HFFc6 (cell line): ENCODE measurements around the gene GPR55. TPM values are rescaled to one million over a fixed set of nuclear protein-coding genes. Genes with fewer than 3 reads are reported as not detected.

Source experiments
- DNase-seq: peaks from one replicate; pipeline ENCODE4 v3.0.0-alpha.2; 2018
- H3K27ac Mint-ChIP-seq: 2 replicates; pipeline ENCODE4 v1.8.0; 2020; ENCODE audit warnings: mild to moderate bottlenecking, mixed read lengths
- H3K27me3 Mint-ChIP-seq: 2 replicates; pipeline ENCODE4 v1.8.0; 2021; ENCODE audit warnings: mild to moderate bottlenecking, moderate library complexity, mixed read lengths; ENCODE audit not compliant: insufficient read depth
- H3K36me3 Mint-ChIP-seq: 2 replicates; pipeline ENCODE4 v1.8.0; 2021; ENCODE audit warnings: low read depth, mixed read lengths
- H3K4me1 Mint-ChIP-seq: 2 replicates; pipeline ENCODE4 v1.8.0; 2020; ENCODE audit warnings: low read depth, mixed read lengths
- H3K4me3 Mint-ChIP-seq: 2 replicates; pipeline ENCODE4 v1.8.0; 2020; ENCODE audit warnings: mild to moderate bottlenecking, moderate library complexity, mixed read lengths
- H3K9me3 Mint-ChIP-seq: 2 replicates; pipeline ENCODE4 v1.8.0; 2020; ENCODE audit warnings: mild to moderate bottlenecking, mixed read lengths
- total RNA-seq, 6 experiments: library from RNA; stranded (reverse); fragmentation: NEBNext Ultra II Directional; extraction: Animal tissue kit (Norgen Biotek cat#: 25700); gene quantifications; 2 replicates in 1 of 6; 3 replicates in 5 of 6; pipeline ENCODE4 v1.2.3, GENCODE V29; 2021
- TF ChIP-seq, protein P1 (sequence below): fragments of 200-600 bp; sonication (generic); IDR thresholded peaks from 2 replicates; pipeline ENCODE4 v1.5.0; 2021; ENCODE audit warnings: antibody characterized with exemption, mild to moderate bottlenecking

GPR55 gene
- total RNA-seq, 6 experiments from 2014 or later: not detected

DNA sequence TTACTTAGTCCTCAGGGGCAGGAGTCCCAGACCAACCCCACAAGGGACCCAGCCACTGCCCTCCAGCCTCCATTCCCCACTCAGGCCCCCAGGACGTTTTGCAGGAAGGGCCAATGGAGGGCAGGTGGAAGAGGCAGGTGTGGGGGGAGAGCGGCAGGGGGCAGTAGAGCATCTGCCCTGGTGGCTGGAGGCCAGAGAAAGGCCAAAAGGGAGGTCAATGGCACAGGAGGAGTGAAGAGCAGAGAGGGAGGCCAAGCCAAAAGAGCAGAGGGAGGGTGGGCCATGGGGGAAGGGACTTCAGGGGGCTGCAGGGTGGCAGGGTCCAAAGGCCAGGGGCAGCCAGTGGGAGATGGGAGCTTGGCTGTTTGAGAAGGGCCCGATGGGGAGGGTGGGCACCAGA lies 17.3 kb upstream of the GPR55 start:
- peaks cover 4% of the 10 kb centered on the region for H3K9me3 Mint-ChIP-seq
- H3K27me3 Mint-ChIP-seq: peaks cover 28% of the 10 kb centered on the region
- H3K36me3 Mint-ChIP-seq: no peaks in the 10 kb centered on the region
- DNase-seq: no peak
- no peak overlapping the region for H3K4me3 Mint-ChIP-seq
- H3K4me1 Mint-ChIP-seq: no peaks in the 10 kb centered on the region
- no peak overlapping the region for H3K27ac Mint-ChIP-seq
- TF ChIP-seq, protein P1, sequence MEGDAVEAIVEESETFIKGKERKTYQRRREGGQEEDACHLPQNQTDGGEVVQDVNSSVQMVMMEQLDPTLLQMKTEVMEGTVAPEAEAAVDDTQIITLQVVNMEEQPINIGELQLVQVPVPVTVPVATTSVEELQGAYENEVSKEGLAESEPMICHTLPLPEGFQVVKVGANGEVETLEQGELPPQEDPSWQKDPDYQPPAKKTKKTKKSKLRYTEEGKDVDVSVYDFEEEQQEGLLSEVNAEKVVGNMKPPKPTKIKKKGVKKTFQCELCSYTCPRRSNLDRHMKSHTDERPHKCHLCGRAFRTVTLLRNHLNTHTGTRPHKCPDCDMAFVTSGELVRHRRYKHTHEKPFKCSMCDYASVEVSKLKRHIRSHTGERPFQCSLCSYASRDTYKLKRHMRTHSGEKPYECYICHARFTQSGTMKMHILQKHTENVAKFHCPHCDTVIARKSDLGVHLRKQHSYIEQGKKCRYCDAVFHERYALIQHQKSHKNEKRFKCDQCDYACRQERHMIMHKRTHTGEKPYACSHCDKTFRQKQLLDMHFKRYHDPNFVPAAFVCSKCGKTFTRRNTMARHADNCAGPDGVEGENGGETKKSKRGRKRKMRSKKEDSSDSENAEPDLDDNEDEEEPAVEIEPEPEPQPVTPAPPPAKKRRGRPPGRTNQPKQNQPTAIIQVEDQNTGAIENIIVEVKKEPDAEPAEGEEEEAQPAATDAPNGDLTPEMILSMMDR: no peak

DNA sequence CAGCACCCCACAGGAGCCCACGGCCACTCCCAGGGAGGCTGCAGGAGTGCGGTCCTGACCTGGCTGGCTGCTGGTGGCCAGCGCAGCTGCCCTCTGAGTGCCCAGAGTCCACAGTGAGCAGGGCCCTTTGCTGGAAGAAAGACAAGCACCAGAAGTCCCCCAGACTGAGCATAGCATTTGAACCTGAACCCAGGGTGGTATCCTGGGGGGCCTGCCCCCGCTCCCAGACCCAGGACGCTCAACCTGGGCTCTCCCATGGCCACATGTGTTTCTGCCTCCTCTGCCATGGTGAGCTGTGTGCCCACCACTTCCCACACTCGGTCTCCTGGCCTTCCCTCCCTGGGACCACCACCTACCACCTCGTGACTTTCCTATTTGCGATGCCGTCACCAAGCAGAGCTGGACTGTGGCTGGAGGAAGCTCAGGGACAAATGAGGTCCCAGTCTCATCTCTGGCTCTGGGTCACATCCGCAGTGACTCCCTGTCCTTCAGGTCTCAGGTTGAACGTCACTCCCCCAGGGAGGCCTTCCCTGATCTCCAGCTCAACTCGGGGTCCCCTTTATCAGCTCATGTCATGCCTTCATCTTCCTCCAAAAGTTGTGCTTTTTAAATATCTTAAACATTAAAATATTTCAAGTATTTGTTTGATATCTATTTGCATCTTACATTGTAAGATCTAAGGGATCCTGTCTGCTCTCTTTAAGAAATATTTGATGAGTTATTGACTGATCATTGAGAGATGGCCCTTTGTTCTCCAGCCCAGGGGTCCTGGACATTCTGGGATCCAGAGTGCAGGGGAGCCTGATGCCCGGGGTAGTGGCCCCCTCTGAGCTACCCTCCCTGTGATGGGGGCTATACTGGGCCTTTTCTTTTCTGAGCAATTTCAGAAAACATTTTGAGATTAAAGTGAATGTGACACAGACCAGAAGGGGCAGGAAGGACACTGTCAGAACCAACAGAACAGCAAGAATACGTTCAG lies 16.4 kb upstream of the GPR55 start:
- peaks cover 13% of the 10 kb centered on the region for H3K9me3 Mint-ChIP-seq
- peaks cover 32% of the 10 kb centered on the region for H3K27me3 Mint-ChIP-seq
- H3K27ac Mint-ChIP-seq: no peak overlapping the region
- no peak overlapping the region for H3K4me3 Mint-ChIP-seq
- DNase-seq: no peak
- no peaks in the 10 kb centered on the region for H3K36me3 Mint-ChIP-seq
- TF ChIP-seq, protein P1: no peak
- H3K4me1 Mint-ChIP-seq: no peaks in the 10 kb centered on the region

DNA sequence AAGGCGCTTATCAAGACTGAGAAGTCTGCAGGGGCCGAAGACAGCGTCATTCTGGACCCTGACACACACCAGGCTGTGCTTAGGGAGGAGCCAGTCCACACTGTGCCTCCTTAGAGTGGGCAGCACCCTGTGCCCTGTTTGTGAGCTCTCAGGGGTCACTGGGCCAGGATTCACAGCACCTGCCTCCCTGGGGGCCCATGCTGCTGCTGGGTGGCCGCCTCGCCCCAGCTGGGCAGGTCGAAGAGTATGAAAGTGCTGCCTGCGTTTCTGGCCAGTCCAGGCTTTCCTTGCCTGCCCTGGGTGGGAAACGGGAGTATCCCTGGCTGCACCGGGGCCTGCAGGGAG lies 15.4 kb upstream of the GPR55 start:
- Mint-ChIP-seq H3K4me1 (no peaks in the 10 kb centered on the region), H3K27ac (no peak overlapping the region), H3K36me3 (no peaks in the 10 kb centered on the region), H3K4me3 (no peak overlapping the region), H3K27me3 (peaks cover 34% of the 10 kb centered on the region), H3K9me3 (peaks cover 20% of the 10 kb centered on the region)
- TF ChIP-seq, protein P1: no peak
- DNase-seq: no peak

DNA sequence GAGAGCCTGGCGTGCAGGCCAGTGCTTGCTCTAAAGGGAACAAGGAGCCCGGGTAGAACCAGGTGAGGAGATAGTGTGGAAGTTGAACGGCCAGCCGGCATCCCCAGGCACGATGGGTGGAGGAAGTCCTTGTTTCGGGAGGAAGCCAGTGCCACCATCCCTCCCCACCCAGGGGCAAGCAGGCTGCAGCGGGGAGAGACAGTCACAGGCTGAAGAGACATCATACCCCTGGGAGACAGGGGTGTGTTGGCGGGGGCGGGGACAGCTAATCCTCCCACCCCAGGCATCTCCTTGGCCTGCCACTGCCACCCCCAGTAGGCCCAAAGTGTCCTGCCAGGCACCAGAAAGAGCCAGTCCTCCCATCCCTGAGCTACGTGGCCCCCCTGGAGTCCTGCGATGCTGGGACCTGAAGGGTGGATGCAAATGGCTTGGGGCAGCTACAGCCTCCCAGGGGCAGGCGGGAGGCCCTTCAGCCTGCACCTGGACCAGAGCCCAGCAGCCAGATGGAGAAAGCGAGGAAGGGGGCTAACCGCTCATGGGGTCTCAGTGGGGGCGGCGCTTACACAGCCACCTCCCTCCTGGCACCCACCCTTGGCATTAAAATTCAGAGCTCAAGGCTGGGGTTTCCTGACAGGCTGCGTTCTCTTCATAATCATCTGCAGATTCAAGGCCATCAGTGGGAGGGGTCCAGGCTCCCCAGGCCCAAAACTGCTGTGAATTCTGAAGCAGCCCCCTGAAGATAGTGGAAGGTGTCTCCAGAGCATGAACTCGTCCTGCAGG lies 14.8 kb upstream of the GPR55 start:
- Mint-ChIP-seq H3K27ac (no peak overlapping the region), H3K4me1 (no peaks in the 10 kb centered on the region), H3K4me3 (no peak overlapping the region), H3K27me3 (peaks cover 32% of the 10 kb centered on the region), H3K9me3 (peaks cover 20% of the 10 kb centered on the region), H3K36me3 (no peaks in the 10 kb centered on the region)
- DNase-seq: no peak
- TF ChIP-seq, protein P1: no peak

DNA sequence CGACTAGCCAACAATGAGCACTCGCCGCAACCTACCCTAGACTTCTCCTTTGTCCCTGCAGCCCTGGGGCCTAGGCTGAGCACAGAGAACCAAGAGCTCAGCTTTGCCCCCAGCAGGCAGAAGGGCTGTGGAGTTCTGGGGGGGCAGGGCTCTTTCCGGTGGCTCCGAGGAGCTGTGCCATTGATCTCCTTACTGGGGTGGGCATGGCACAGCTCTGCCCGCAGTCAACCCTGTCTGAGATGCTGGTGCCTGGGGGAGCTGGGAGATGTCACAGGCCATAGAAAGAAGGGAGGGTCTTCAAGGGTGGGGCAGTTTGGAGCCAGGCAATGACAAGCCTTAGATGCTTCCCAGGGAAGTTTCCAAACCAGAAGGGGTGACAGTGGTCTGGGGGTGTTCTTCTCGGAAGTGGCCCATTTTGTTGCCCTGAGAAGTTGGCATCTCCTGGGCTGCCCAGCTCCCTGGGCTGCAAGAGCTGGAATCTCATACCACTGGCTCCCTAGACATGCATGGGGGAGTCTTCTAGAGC lies 14.1 kb upstream of the GPR55 start:
- TF ChIP-seq, protein P1: no peak
- Mint-ChIP-seq H3K9me3 (peaks cover 20% of the 10 kb centered on the region), H3K27ac (no peak overlapping the region), H3K4me1 (no peaks in the 10 kb centered on the region), H3K36me3 (no peaks in the 10 kb centered on the region), H3K27me3 (peaks cover 29% of the 10 kb centered on the region), H3K4me3 (no peak overlapping the region)
- no peak for DNase-seq
